Right lobe of liver (tissue), 6 donors: Measurements from ENCODE around the gene PHLDB2. TPM values are rescaled to one million over a fixed set of nuclear protein-coding genes. Genes with fewer than 3 reads are reported as not detected.

ENCODE experiments used
- ATAC-seq, 4 donors: fragments of 200-7000 bp; cut with Tn5 transposase; one replicate each; pipeline ENCODE4 v1.9.1; 2020; ENCODE audit warnings: mild to moderate bottlenecking in 4 of 4, moderate library complexity in 4 of 4
- DNase-seq, 3 donors: peaks; one replicate each; pipeline ENCODE4 v3.0.0-alpha.2; 2020
- H3K27ac ChIP-seq, 3 donors: fragments of 200-600 bp; one replicate each; pipeline ENCODE4 v1.8.0; 2022
- H3K27me3 ChIP-seq, 2 donors: fragments of 200-600 bp; one replicate each; pipeline ENCODE4 v1.8.0; 2022
- H3K36me3 ChIP-seq, 4 donors: fragments of 200-600 bp; sonication (generic) in 1 of 4; one replicate each; pipeline versions ENCODE4 v1.5.1 to v1.8.0; 2017 to 2022; ENCODE audit warnings: control low read depth in 1 of 4
- H3K4me1 ChIP-seq, 4 donors: fragments of 200-600 bp; sonication (generic) in 1 of 4; one replicate each; pipeline versions ENCODE4 v1.5.1 to v1.8.0; 2017 to 2022; ENCODE audit warnings: control low read depth in 1 of 4
- H3K4me3 ChIP-seq, 3 donors: fragments of 200-600 bp; one replicate each; pipeline ENCODE4 v1.8.0; 2022
- H3K9me3 ChIP-seq, 4 donors: fragments of 200-600 bp; sonication (generic) in 1 of 4; one replicate each; pipeline versions ENCODE4 v1.5.1 to v1.8.0; 2017 to 2022; ENCODE audit warnings: control low read depth in 1 of 4
- CTCF ChIP-seq, 4 donors: fragments of 200-600 bp in 3 of 4; fragments of 450-650 bp in 1 of 4; IDR thresholded peaks; one replicate each; pipeline versions ENCODE4 v1.5.1 to v1.8.0; 2016 to 2022; ENCODE audit warnings: antibody characterized with exemption in 4 of 4, mild to moderate bottlenecking in 2 of 4
- POLR2A ChIP-seq: fragments of 450-650 bp; IDR thresholded peaks from one replicate; pipeline ENCODE4 v1.6.1; 2017; ENCODE audit warnings: antibody characterized with exemption, mild to moderate bottlenecking
- WGBS: methylation state at CpG from one replicate; pipeline ENCODE4 v1.1.6; 2018; ENCODE audit warnings: low coverage, low lambda C conversion rate; ENCODE audit not compliant: insufficient coverage; ENCODE audit errors: missing lambda C conversion rate; 5-methylcytosine and 5-hydroxymethylcytosine counted together
- intact Hi-C, 2 donors: fragments of 100-400 bp; cut with DNase I; formaldehyde crosslinking; loops; one replicate each; pipeline versions ENCODE4 v1.11.2 to v1.14.1; 2022
- total RNA-seq, 6 experiments: library from RNA; depleted of rRNA in 2 of 6; stranded (reverse); fragments of >200 nt in 2 of 6; fragmentation: NEBNext Ultra II Directional in 3 of 6; extraction: Animal tissue kit (Norgen Biotek cat#: 25700) in 3 of 6; gene quantifications; one replicate each; pipeline versions ENCODE4 v1.1.0 to v1.2.4, GENCODE V29; 2016 to 2023
- donor health status: DM: no; HTN: yes; CAD: no.
- donor health status: DM: no; HTN: no; CAD: no.
- donor health status: DM: no; HTN: no; CAD: no.
- donor health status: DM: no; HTN: yes; CAD: no.
- donor health status: DM: no; HTN: yes; CAD: no.

Gene PHLDB2
- total RNA-seq, 6 experiments from 2014 or later = 21.9 to 40.6 (median 31.2) TPM

- TF ChIP-seq POLR2A (no peak), CTCF (IDR thresholded peaks at IDR 0.05) (no peak)
- H3K4me3 ChIP-seq = no peak overlapping the region
- no peaks in the 10 kb centered on the region for H3K36me3 ChIP-seq
- no peaks in the 10 kb centered on the region for H3K4me1 ChIP-seq
- peak; percentile 34 to 54 (median 48) for ATAC-seq
- H3K27me3 ChIP-seq = no peaks in the 10 kb centered on the region
- intact Hi-C loops = no loop called here
- no peak overlapping the region for H3K27ac ChIP-seq
- no peaks in the 10 kb centered on the region for H3K9me3 ChIP-seq
- WGBS = 51% methylated on average over 3 of the region's 3 CpGs
- DNase-seq = no peak
Observed at GRCh38 chr3:111852540-111852939, 6.5 kb upstream of the PHLDB2 start.

- no peaks in the 10 kb centered on the region for H3K27me3 ChIP-seq
- no peaks in the 10 kb centered on the region for H3K36me3 ChIP-seq
- no peak for TF ChIP-seq POLR2A
- no peak for TF ChIP-seq CTCF (IDR thresholded peaks at IDR 0.05)
- no peak overlapping the region for H3K4me3 ChIP-seq
- no peak overlapping the region for H3K27ac ChIP-seq
- no peak for ATAC-seq
- 71% methylated on average over 1 of the region's 1 CpG for WGBS
- DNase-seq = no peak
- no peaks in the 10 kb centered on the region for H3K9me3 ChIP-seq
- no peaks in the 10 kb centered on the region for H3K4me1 ChIP-seq
- intact Hi-C loops = no loop called here
Observed at GRCh38 chr3:111853068-111853467, 6.0 kb upstream of the PHLDB2 start.

GRCh38 chr3:111854990-111855389 lies 4.1 kb upstream of the PHLDB2 start:
- TF ChIP-seq CTCF (IDR thresholded peaks at IDR 0.05) = no peak
- no peak for TF ChIP-seq POLR2A
- WGBS = 100% methylated on average over 2 of the region's 2 CpGs
- Histone ChIP-seq H3K4me3 (no peak overlapping the region), H3K27me3 (no peaks in the 10 kb centered on the region), H3K4me1 (no peaks in the 10 kb centered on the region), H3K36me3 (no peaks in the 10 kb centered on the region), H3K9me3 (no peaks in the 10 kb centered on the region), H3K27ac (no peak overlapping the region)
- DNase-seq (no peak), ATAC-seq (no peak)
- intact Hi-C loops = no loop called here

GRCh38 chr3:111856501-111856900 lies 2.6 kb upstream of the PHLDB2 start:
- H3K27me3 ChIP-seq = no peaks in the 10 kb centered on the region

More at GRCh38 chr3:111856501-111856900, 2.6 kb upstream of the PHLDB2 start:
- WGBS = 93% methylated on average over 3 of the region's 3 CpGs
- H3K4me1 ChIP-seq = peaks cover 0 to 10% (median 2%) of the 10 kb centered on the region in 4 donors
- H3K36me3 ChIP-seq = no peaks in the 10 kb centered on the region
- H3K27ac ChIP-seq = no peak overlapping the region
- H3K9me3 ChIP-seq = no peaks in the 10 kb centered on the region
- ATAC-seq (no peak), DNase-seq (no peak)
- no peak overlapping the region for H3K4me3 ChIP-seq
- no peak for TF ChIP-seq POLR2A
- no peak for TF ChIP-seq CTCF (IDR thresholded peaks at IDR 0.05)
- intact Hi-C loops = no loop called here
